ENCODE results near the gene ULK1.

GRCh38 chr12:131900397-131900796, 6.0 kb downstream of the ULK1 start:
- TF ChIP-seq SIN3A (IDR thresholded peaks at IDR 0.05; ENCODE audit: borderline replicate concordance, insufficient read depth, low read depth, low read length) (no peak), POLR2AphosphoS5 (IDR thresholded peaks at IDR 0.05; ENCODE audit: low read depth, low read length) (no peak), CTCF (IDR thresholded peaks at IDR 0.05) (no peak), TCF7L2 (IDR thresholded peaks at IDR 0.05; ENCODE audit: low read depth, low read length) (no peak)

Data from Panc1 (cell line).